HG03135 (cell line): Measurements from ENCODE around the gene NTSR1.
"Not testable (repeated sequence)": the region's sequence is repeated elsewhere in the genome, so short reads cannot be mapped to it uniquely, and the experiment has no call there.

ENCODE experiments used
- ATAC-seq: cut with Tn5 transposase; IDR thresholded peaks from one replicate; pipeline ENCODE4 v1.9.1; 2021; ENCODE audit warnings: mild to moderate bottlenecking, moderate library complexity; ENCODE audit not compliant: unreplicated experiment

NTSR1 gene

DNA sequence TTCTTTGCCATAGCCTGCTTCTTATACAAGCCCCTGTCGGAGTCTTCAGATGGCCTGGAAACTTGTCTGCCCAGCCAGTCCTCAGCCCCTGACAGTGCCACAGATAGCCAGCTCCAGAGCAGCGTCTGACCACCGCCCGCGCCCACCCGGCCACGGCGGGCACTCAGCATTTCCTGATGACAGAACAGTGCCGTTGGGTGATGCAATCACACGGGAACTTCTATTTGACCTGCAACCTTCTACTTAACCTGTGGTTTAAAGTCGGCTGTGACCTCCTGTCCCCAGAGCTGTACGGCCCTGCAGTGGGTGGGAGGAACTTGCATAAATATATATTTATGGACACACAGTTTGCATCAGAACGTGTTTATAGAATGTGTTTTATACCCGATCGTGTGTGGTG, 36.9 kb upstream of the NTSR1 start:
- ATAC-seq = no peak

DNA sequence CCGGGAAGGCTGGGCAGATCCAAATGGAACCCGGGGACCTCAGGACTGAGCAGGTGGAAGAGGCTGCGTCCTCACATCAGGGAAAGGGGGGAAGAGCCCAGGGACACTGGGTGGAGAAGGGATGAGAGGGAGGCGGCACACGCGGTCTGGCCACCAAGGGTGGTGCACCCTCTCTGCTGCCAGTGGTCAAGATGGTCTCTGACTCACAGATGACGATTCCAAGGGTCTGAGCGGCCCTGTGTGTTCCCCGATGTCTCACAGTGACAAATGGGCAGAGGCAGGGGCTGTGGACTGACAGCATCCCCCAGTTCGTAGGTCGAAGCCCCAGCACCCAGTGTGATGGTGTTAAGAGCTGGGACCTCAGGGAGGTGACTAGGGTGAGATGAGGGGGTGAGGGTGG, 34.3 kb upstream of the NTSR1 start:
- ATAC-seq = no peak

DNA sequence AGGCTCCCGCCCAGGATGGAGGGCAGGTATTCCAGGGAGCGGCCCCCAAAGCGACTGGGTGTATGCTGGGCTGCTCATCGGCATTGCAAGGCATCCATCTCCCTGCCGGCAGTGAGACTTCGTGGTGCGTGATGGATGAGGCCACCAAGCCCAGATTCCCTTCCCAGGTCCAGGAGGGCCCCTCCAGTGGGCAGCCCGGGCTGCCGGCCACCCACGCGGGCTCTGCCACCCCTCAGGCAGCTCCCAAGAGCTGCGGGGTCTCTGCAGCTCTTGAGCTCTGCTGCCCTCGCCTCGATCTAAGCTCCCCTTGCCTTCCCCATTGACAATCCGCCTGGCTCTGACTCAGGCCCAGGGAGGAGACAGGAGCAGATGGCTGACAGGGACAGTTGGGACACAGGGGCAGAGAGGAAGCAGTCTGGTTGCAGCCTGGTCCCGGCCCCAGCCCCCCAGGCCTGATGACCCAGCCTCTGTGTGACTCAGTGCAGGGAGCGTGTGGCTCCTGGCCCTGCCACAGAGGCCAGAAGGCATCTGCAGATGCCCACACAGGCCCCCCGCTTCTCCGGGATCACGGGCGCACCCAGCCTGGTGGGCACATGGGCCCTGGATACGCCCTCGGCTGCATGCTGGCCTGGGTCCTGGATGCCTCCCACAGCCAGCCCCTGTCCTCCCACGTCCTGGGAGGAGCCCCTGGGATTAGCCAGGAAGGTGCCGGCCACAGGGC, 33.3 kb upstream of the NTSR1 start:
- no peak for ATAC-seq

DNA sequence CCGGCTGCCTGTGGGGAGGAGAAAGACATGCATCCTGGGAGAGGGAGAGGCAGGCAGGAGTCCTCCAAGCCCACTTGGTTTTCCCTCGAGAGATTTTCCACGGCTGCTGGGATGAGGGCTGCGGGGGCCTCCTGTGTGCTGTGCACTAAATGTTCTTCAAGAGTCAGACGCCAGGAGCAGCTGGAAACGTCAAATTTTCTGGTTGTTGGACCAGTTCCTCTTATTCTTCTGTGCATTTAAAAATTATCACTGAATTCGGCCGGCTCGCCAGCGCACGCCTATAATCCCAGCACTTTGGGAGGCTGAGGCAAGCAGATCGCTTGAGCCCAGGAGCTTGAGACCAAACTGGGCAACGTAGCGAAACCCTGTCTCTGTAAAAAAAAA, 32.8 kb upstream of the NTSR1 start:
- no peak for ATAC-seq

DNA sequence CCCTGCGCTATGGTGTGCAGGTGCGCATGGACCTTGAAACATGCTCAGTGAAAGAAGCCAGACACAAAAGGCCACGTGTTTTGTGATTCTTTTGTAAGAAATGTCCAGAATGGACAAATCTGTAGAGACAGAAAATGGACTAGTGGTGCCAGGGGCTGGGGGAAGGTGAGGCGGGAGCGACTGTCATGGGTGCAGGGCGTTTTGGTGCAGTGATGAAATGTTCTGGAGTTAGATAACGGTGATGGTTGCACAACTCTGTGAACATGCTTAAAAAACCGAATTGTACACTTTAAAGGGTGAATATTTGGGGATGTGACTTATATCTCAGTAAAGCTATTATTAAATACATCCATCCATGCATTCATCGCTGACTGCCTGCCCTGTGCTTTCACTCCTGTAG, 31.7 kb upstream of the NTSR1 start:
- ATAC-seq = no peak

DNA sequence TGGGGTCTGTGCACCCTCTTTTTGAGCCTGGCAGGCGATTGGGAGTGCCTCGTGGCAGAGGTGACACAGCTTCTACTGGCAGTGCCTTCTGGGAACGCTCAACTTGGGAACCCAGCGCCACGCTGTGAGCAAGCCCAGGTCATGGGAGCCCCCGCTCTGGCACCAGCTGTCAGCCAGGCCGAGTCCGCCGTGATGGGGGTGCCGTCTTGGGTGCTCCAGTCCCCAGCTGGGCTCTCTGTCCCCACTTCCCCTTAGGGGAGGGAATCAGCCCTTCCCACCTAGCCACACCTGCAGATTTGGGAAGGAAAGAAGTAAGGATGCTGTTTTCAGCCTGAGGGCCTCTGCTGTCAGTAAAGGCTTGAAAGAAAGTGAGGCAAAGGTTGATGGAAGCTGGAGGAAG, 31.0 kb upstream of the NTSR1 start:
- ATAC-seq = no peak

DNA sequence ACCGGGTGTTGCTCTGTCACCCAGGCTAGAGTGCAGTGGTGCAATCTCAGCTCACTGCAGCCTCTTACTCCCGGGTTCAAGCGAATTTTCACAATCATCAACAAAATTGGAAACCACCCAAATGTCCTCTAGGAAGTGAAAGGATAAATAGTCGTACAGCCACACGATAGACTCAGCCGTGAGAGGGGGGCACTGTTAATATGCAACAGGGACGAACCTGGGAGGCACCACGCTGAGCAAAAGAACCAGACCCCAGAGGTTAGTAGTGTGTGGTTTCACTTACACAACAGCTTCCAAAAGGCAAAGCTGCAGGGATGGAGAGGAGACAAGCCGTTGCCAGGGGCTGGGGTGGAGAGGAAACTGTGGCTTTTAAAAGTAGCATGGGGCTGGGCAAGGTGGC, 30.1 kb upstream of the NTSR1 start:
- no peak for ATAC-seq

DNA sequence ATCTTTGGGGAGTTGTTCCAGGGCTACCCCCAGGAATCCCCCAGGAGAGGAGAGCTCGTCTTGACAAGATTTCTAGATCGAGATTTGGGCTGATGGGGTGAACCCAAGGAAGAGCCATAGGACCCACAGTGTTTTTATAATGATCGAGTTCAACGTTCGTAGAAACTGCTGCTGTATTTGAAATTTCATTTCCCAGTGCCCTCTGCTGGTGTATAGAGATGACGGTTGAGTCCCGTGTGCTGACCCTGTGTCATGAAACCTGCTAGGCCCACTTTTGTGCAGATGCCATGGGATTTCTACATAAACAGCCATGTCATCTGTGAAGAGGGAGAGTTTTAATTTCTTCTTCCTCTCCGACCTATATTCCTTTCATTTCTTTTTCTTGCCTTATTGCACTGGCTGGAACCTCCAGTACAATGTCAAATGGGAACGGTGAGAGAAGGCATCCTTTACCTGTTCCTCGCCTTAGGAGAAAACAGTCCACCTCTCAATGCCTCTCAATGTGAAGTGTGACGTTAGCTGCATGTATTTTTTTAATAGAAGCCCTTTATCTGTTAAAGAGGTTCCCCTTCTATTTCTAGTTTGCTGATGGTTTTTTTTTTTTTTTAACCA, 28.6 kb upstream of the NTSR1 start:
- ATAC-seq = no peak

DNA sequence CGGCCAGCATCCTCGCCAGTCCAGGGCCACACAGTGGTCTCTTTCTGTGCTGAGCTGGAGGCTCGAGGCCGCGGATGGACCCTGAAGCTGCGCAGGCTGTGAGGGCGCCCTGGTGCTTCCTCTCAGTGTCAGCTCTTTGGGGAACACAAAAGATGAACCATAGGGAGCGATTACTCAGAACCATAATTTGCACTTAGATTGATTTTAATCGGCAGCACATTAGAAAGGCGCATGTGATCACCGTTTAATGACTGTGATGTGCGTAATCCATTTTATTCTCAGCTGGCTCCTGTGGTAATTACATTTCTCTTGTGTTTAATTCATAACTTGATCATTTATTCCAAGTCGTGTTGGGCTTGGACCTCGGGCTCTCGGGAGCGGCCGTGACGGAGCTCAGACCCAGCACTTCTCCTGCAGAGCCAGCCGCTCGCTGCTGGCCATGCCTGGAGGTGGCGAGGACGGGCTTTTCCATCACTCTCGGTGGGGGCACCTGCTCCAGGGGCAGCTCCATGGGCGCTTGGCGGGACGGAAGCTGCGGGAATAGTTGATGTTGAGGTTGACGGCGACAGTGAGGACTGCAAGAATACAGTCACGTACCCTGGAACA, 25.6 kb upstream of the NTSR1 start:
- ATAC-seq = no peak

DNA sequence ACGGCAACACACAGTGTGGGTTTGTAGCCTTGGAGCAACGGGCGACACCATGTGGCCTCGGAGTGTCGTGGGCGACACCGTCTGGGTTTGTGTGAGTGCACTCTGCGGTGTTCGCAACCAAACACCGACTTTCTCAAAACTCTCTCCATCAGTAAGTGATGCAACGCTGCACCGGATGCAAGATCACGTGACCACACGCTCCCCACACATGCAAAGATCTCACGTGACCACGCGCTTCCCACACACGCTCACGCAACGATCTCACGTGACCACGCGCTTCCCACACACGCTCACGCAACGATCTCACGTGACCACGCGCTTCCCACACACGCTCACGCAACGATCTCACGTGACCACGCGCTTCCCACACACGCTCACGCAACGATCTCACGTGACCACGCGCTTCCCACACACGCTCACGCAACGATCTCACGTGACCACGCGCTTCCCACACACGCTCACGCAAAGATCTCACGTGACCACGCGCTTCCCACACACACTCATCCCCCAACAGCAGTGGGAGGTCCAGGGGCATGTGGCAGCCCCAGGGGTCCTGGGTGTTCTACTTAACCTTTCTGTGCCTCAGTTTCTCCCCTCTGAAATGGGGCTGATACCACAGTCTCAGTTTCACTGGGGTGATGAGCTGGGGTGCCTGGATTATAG, 24.8 kb upstream of the NTSR1 start:
- not testable (repeated sequence) for ATAC-seq

DNA sequence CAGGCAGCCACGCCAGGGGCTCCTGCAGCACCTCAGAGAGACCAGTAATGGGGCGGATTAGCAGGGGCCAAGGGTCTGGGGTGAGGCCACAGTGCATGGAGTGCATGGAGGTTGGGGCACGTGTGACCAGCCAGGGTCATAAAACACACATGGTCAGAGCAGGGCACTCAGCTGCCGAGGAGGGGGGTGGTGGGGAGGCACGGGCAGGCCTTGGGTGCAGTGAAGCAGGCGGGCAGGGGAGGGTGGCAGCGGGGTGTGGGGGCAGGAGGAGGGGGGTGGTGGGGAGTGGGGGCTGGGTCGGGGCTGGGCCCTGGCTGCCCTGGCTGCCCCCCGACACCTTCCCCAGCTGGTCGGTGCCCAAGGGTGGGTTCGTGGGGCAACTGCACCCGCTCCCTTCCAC, 23.7 kb upstream of the NTSR1 start:
- no peak for ATAC-seq

DNA sequence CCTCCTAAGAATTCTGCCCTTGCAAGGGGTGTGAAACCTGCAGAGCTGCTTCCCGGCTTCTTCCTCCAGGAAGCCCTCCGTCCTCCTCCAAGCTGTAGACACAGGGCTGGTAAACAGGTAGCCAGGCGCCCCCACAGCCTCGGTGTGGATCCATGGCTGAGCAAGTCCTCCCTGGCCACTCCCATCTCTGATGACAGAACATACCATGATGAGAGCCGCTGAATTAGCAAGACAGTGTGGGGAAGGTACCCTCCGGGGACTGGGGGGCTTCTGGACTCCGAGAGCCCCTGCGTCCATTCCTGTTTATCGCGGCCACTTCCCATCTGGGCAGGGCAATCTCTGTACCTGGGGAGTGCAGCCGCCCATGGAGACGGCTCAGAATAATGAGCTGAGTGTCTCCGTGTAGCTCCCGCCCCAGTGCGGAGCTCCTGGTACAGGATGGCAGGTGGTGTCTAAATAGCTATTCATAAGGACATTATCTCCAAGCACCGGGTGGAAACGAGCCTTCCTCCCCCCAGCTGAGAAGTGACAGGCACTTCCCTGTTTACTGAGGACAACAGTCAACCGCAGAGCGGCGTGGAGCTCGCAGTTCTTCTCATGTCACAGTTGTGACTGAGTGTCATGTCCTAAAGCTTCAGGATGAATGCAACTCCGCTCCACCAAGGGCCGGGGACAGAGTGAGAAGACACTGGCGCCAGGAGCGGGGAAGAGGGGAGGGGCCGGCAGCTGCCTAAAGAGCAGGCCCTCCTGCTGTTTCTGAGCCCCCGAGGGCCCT, 22.7 kb upstream of the NTSR1 start:
- no peak for ATAC-seq

DNA sequence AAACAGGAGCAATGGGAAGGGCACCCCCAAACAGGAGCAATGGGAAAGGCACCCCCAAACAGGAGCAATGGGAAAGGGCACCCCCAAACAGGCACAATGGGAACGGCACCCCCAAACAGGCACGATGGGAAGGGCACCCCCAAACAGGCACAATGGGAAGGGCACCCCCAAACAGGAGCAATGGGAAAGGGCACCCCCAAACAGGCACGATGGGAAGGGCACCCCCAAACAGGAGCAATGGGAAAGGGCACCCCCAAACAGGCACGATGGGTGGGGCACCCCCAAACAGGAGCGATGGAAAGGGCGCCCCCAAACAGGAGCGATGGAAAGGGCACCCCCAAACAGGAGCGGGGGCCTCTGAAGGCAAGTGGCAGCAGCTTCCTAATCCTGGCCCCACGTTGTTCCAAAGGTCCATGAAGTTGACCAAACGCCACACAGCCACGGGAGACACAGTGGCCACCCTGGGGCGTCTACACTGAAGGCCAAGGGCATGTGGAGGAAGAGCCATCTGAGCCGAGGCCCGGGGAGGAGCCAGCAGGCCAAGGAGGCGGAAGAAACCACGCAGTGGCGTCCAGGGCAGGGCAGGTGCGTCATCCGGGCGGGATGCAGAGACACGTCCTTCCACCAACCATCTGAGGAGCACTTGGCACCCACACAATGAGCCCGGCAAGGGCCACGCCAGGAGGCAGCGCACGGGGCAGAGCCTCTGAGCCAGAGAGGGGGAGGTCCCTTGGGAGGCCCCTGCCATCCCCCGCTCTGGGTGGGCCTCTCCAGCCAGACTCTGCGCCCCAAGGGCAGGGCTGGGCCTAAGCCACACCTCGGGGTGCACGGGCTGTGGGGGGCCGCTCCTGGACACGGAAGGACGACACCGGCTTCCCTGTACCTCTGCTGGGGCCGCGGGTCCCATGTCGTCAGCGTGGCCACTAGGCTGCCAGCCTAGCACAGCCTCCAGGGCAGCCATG, 21.5 kb upstream of the NTSR1 start:
- no peak for ATAC-seq

DNA sequence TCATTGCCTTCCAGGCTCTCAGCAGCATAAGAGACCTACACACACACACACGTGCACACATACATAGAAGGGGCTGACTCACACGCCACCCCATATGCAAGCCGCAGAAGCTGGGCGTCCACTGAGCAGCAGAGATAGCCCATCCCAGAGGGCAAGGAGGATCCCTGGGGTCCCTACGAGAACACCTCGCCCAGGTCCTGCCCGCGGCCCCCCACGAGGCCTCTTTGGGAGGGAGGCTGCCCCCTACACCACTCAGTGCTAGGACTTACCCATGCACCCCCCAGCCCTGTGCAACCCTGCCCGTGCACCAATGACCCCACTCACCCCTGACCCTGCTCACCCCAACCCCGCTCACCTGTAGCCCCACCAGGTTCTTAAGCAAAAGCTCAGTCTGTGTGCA, 20.6 kb upstream of the NTSR1 start:
- ATAC-seq = no peak

DNA sequence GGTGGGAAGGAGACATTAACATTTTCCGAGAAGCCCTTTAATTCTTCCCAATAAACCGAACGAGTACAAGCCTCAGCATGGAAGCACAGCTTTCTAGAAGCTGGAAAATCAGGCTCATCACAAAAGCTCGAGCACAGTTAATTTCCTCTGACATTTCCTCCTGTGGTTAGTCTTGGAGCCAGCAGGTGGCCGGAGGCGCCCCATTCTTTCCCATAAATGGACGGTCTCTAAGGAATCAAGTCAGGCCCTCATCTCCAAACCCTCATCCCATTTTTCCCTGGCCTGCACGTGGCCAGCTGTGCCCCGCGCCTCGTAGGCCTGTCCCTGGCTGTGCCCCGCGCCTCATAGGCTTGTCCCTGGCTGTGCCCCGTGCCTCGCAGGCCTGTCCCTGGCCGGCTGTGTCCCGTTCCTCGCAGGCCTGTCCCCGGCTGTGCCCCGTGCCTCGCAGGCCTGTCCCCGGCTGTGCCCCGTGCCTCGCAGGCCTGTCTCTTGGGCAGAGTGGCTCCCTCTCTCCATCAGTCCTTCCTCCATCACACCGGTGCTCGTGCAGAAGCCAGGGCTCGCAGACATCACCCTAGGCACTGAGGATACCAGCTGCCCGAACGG, 19.7 kb upstream of the NTSR1 start:
- no peak for ATAC-seq

DNA sequence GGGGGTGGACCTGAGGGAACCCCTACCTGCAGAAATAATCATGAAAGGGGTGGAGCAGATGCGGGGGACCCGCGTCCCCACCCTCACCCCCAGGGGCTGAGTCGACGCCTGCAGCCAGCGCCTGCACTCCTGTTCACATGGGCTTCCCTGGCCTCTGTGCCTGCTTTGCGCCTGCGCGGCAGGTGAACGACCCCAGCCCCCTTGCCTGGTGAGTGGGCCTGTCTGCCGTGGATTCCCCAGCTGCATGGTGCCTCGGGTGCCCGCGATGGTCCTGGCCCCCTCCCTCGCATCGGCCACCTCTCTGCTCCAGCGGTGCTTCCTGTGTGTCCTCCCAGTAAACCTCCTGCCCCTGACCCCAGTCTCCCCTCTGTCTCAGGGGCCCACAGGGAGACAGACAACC, 18.8 kb upstream of the NTSR1 start:
- no peak for ATAC-seq

DNA sequence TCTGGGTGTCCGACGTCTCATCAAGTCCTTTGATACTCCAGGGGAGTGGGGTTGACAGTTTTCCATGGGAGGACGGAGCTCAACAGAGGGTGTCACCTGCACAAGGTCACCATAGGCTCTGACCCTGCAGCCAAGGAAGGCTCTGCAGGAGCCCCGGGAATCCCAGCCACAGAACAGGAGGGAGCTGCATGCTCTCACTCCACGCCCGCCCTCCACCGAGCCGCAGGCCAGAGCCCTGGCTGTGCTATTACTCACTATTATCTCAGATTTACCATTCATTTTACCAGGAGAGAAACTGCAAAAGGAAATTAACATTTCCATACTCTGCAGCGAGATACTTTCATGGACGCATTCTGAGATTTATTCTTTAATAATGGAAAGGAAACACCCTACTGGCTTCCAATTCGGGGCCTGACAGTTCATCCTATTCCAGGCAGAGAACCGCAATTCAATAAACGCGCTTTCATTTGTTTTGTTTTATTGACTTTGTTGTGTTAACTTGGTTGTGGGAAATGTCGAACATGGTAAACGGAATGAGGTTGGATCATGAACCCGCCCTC, 18.3 kb upstream of the NTSR1 start:
- ATAC-seq = no peak

DNA sequence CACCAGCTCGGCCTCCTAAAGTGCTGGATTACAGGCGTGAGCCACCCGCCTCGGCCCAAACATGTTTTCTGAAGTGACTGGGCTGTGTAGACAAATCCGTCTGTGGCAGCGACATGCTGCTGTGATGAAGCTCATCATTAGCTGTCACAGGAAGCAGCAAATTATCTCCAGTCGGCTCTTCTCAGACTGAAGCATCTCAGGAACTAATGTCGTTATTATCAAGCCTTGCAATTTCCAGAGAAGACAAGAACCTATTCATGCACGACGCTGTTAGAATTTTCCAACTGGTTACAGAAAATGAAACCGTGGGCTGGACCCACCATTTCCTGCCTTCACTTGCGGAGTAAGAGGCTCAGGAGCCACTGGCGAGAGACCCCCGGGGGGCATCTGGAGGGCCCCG, 17.1 kb upstream of the NTSR1 start:
- ATAC-seq = no peak

DNA sequence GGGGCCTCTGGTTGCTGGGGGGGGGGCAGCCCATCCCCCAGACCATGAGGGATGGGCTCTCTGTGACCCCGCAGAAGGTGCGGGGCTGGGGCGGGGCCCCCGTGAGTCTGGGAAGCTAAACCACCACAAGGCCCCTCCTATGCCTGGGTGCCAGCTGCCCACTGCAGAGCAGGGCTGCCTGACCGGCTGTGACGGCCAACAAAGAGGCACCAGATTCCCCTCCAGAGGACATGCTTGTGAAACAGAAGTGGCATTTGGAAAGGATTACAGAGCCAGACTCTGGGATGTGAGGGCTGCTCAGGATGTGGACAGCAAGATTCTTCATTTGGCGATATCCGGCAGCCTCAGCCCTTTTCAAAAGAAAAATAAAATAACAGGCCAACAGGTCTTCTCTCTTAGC, 16.5 kb upstream of the NTSR1 start:
- ATAC-seq = no peak
